Measurements from ENCODE around the gene CHST12.

DNA sequence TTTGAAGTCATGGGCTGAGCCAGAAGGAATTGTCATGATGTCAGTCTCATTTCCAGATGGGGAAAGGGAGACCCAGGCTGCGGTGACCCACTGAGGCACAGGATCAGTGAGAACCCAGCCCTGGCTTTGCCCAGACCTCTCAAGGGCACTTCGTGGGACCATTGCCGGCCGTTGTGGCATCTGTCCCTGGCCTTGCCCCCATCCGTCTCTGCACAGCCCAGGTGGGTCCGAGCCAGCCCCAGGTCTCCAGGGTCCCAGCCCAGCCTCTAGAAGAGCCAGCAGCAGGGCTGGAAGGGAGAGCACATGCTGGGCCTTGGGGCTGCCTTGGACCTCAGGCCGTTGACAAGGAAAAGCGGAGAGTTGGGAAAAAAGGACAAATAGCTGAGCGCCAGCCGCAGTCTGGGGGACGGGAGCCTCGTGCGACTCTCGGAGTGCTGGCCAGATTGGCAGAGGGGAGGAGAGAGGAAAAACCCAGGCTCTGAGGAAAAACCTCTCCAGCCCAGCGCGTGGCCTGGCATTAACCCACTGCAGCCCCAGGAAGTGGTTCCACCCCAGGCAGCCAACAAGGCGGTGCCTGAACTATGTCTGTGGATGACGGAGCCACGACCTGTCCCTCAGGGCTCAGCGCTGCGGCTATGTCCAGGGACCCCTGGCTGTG, 42.6 kb downstream of the CHST12 start:
- TF ChIP-seq, protein P1, sequence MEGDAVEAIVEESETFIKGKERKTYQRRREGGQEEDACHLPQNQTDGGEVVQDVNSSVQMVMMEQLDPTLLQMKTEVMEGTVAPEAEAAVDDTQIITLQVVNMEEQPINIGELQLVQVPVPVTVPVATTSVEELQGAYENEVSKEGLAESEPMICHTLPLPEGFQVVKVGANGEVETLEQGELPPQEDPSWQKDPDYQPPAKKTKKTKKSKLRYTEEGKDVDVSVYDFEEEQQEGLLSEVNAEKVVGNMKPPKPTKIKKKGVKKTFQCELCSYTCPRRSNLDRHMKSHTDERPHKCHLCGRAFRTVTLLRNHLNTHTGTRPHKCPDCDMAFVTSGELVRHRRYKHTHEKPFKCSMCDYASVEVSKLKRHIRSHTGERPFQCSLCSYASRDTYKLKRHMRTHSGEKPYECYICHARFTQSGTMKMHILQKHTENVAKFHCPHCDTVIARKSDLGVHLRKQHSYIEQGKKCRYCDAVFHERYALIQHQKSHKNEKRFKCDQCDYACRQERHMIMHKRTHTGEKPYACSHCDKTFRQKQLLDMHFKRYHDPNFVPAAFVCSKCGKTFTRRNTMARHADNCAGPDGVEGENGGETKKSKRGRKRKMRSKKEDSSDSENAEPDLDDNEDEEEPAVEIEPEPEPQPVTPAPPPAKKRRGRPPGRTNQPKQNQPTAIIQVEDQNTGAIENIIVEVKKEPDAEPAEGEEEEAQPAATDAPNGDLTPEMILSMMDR (IDR thresholded peaks at IDR 0.05), result no peak
- TF ChIP-seq POLR2A (IDR thresholded peaks at IDR 0.05), result no peak

Measured in adrenal gland (tissue), 5 donors.